ENCODE results near the gene HMGB4. TPM values are rescaled to one million over a fixed set of nuclear protein-coding genes. Genes with fewer than 3 reads are reported as not detected.

The HMGB4 gene
- polyA plus RNA-seq, 2 of the 4 experiments (the other 2 are of a cell fraction) = not detected

DNA sequence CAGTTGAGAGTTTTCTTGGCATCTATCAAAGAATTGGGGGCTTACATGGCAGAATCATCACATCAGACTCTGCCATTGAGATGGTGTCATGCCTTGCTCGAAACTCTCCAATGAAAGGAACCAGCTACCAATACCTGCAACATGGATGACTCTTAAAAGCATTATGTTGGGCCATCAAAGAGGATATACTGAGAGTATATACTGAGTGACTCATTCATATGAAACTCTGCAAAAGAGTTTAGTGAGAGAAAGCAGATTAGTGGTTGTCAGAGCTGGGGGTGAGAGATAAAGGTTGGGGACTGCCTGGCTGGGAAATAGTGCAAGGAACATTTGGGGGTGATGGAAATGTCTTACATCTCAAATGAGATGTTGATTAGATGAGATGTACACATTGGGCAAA, 14.7 kb upstream of the HMGB4 start:
- Histone ChIP-seq H3K4me2 (no peak overlapping the region), H3K9me3 (no peaks in the 10 kb centered on the region), H3K4me3 (no peak overlapping the region), H3K4me1 (no peaks in the 10 kb centered on the region), H3K27ac (no peak overlapping the region)
- no peak for FAIRE-seq
- ChIA-PET CTCF (no interaction called here), POLR2A (no interaction called here)
- TF ChIP-seq TFCP2L1 (CRISPR knock-in tag; IDR thresholded peaks at IDR 0.05) (no peak), NR3C1 (IDR thresholded peaks at IDR 0.05) (no peak), EP300 (IDR thresholded peaks at IDR 0.05) (no peak), FOXS1 (CRISPR knock-in tag; IDR thresholded peaks at IDR 0.05) (no peak), SMC3 (IDR thresholded peaks at IDR 0.05) (no peak), FOSB (CRISPR knock-in tag; IDR thresholded peaks at IDR 0.05) (no peak), EHMT2 (IDR thresholded peaks at IDR 0.05; ENCODE audit: low read depth) (no peak), NPAS2 (CRISPR knock-in tag; IDR thresholded peaks at IDR 0.05; ENCODE audit: borderline replicate concordance) (no peak), CHD4 (IDR thresholded peaks at IDR 0.05; ENCODE audit: borderline replicate concordance) (no peak), EHF (CRISPR knock-in tag; IDR thresholded peaks at IDR 0.05) (no peak), MAZ (IDR thresholded peaks at IDR 0.05; ENCODE audit: borderline replicate concordance, low read depth, low read length) (no peak), ZNF302 (CRISPR knock-in tag; IDR thresholded peaks at IDR 0.05) (no peak), ESRRA (IDR thresholded peaks at IDR 0.05; ENCODE audit: borderline replicate concordance, low read length) (no peak), POLR2A (IDR thresholded peaks at IDR 0.05; ENCODE audit: low read length) (no peak)
- TF ChIP-seq, protein P1, sequence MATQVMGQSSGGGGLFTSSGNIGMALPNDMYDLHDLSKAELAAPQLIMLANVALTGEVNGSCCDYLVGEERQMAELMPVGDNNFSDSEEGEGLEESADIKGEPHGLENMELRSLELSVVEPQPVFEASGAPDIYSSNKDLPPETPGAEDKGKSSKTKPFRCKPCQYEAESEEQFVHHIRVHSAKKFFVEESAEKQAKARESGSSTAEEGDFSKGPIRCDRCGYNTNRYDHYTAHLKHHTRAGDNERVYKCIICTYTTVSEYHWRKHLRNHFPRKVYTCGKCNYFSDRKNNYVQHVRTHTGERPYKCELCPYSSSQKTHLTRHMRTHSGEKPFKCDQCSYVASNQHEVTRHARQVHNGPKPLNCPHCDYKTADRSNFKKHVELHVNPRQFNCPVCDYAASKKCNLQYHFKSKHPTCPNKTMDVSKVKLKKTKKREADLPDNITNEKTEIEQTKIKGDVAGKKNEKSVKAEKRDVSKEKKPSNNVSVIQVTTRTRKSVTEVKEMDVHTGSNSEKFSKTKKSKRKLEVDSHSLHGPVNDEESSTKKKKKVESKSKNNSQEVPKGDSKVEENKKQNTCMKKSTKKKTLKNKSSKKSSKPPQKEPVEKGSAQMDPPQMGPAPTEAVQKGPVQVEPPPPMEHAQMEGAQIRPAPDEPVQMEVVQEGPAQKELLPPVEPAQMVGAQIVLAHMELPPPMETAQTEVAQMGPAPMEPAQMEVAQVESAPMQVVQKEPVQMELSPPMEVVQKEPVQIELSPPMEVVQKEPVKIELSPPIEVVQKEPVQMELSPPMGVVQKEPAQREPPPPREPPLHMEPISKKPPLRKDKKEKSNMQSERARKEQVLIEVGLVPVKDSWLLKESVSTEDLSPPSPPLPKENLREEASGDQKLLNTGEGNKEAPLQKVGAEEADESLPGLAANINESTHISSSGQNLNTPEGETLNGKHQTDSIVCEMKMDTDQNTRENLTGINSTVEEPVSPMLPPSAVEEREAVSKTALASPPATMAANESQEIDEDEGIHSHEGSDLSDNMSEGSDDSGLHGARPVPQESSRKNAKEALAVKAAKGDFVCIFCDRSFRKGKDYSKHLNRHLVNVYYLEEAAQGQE (IDR thresholded peaks at IDR 0.05) = no peak
- TF ChIP-seq, protein P2, sequence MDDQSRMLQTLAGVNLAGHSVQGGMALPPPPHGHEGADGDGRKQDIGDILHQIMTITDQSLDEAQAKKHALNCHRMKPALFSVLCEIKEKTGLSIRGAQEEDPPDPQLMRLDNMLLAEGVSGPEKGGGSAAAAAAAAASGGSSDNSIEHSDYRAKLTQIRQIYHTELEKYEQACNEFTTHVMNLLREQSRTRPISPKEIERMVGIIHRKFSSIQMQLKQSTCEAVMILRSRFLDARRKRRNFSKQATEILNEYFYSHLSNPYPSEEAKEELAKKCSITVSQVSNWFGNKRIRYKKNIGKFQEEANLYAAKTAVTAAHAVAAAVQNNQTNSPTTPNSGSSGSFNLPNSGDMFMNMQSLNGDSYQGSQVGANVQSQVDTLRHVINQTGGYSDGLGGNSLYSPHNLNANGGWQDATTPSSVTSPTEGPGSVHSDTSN (IDR thresholded peaks at IDR 0.05) = no peak
- 0% methylated on average over 1 of the region's 1 CpG for WGBS (ENCODE audit: missing lambda C conversion rate)
- ATAC-seq = no peak
- no peak for DNase-seq (ENCODE audit: low read depth in 1 of 2, low spot score in 1 of 2)

DNA sequence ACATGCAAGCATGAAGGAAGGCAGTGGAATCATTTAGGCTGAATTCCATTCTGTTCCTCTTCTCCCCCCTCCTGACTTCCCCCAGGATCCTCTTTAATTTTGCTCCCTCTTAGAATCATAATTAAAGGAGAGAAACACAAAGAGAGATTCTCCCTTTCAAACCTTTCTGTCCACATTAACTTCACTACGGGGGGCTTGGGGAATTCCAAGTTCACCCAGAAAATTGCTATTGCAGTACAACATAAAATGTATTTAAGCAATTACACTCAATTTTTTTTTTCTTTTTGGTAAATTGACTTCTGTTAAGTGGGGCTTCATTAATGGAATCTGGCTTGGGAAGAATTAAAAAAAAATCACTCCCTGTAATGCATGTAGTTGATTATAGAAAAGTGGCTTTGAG, 13.4 kb upstream of the HMGB4 start:
- ATAC-seq = no peak
- DNase-seq (ENCODE audit: low read depth in 1 of 2, low spot score in 1 of 2) = no peak
- Histone ChIP-seq H3K9me3 (no peaks in the 10 kb centered on the region), H3K4me2 (no peak overlapping the region), H3K4me1 (no peaks in the 10 kb centered on the region), H3K27ac (no peak overlapping the region), H3K4me3 (no peak overlapping the region)
- FAIRE-seq = no peak
- ChIA-PET POLR2A (no interaction called here), CTCF (no interaction called here)
- TF ChIP-seq CHD4 (IDR thresholded peaks at IDR 0.05; ENCODE audit: borderline replicate concordance) (no peak), TFCP2L1 (CRISPR knock-in tag; IDR thresholded peaks at IDR 0.05) (no peak), SREBF2 (IDR thresholded peaks at IDR 0.05) (no peak), NR3C1 (IDR thresholded peaks at IDR 0.05) (no peak), HDAC2 (IDR thresholded peaks at IDR 0.05) (no peak), HOXB5 (CRISPR knock-in tag; IDR thresholded peaks at IDR 0.05) (no peak), GATA3 (IDR thresholded peaks at IDR 0.05; ENCODE audit: borderline replicate concordance) (no peak), MYC (IDR thresholded peaks at IDR 0.05; ENCODE audit: borderline replicate concordance, low read length) (no peak), MAZ (IDR thresholded peaks at IDR 0.05; ENCODE audit: borderline replicate concordance, low read depth, low read length) (no peak), FOXS1 (CRISPR knock-in tag; IDR thresholded peaks at IDR 0.05) (no peak), CTCF (IDR thresholded peaks at IDR 0.05) (no peak), EHF (CRISPR knock-in tag; IDR thresholded peaks at IDR 0.05) (no peak), ZFP36 (IDR thresholded peaks at IDR 0.05; ENCODE audit: borderline replicate concordance, partially characterized antibody) (no peak), TP53 (CRISPR knock-in tag; IDR thresholded peaks at IDR 0.05) (no peak), FOSL2 (IDR thresholded peaks at IDR 0.05) (no peak), FOSL2 (CRISPR knock-in tag; IDR thresholded peaks at IDR 0.05) (no peak), ZSCAN20 (CRISPR knock-in tag; IDR thresholded peaks at IDR 0.05) (no peak), HOXB13 (CRISPR knock-in tag; IDR thresholded peaks at IDR 0.05; ENCODE audit: low read depth) (no peak)
- TF ChIP-seq, protein P3, sequence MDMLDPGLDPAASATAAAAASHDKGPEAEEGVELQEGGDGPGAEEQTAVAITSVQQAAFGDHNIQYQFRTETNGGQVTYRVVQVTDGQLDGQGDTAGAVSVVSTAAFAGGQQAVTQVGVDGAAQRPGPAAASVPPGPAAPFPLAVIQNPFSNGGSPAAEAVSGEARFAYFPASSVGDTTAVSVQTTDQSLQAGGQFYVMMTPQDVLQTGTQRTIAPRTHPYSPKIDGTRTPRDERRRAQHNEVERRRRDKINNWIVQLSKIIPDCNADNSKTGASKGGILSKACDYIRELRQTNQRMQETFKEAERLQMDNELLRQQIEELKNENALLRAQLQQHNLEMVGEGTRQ (IDR thresholded peaks at IDR 0.05) = no peak
- WGBS (ENCODE audit: missing lambda C conversion rate) = 0% methylated on average over 1 of the region's 1 CpG

Measured in A549 (cell line).